Gastrocnemius medialis (tissue), 4 donors: ENCODE measurements around the gene TEX2. TPM values are rescaled to one million over a fixed set of nuclear protein-coding genes. Genes with fewer than 3 reads are reported as not detected.
"Not testable (repeated sequence)": the region's sequence is repeated elsewhere in the genome, so short reads cannot be mapped to it uniquely, and the experiment has no call there.

Source experiments
- ATAC-seq, 2 donors: fragments of 150-250 bp; one replicate each; pipeline ENCODE4 v1.9.1; 2016
- DNase-seq, 2 donors: peaks; one replicate each; pipeline ENCODE4 v3.0.0-alpha.2; 2019
- H3K27ac ChIP-seq, 4 donors: fragments of 200-600 bp; sonication (generic); 1 replicate in 1 of 4; 2 replicates in 3 of 4; pipeline ENCODE4 v1.5.1; 2016 to 2018; ENCODE audit warnings: mild to moderate bottlenecking in 2 of 4, moderate library complexity in 1 of 4
- H3K27me3 ChIP-seq, 3 donors: fragments of 200-600 bp; sonication (generic) in 2 of 3; 1 replicate in 1 of 3; 2 replicates in 2 of 3; pipeline versions ENCODE4 v1.5.1 to v1.6.0; 2016 to 2019; ENCODE audit warnings: mild to moderate bottlenecking in 1 of 3, moderate library complexity in 1 of 3
- H3K36me3 ChIP-seq, 2 donors: fragments of 200-600 bp; sonication (generic) in 1 of 2; one replicate each; pipeline ENCODE4 v1.5.1; 2017 to 2018
- H3K4me1 ChIP-seq, 2 donors: fragments of 200-600 bp; sonication (generic) in 1 of 2; one replicate each; pipeline ENCODE4 v1.5.1; 2016 to 2017; ENCODE audit warnings: mild to moderate bottlenecking in 2 of 2
- H3K4me3 ChIP-seq, 4 donors: fragments of 200-600 bp; sonication (generic) in 3 of 4; 1 replicate in 1 of 4; 2 replicates in 3 of 4; pipeline ENCODE4 v1.5.1; 2016 to 2019; ENCODE audit warnings: mild to moderate bottlenecking in 2 of 4
- H3K9me3 ChIP-seq, 3 donors: fragments of 200-600 bp; sonication (generic) in 2 of 3; 1 replicate in 1 of 3; 2 replicates in 2 of 3; pipeline ENCODE4 v1.5.1; 2016 to 2019
- POLR2A ChIP-seq, 2 donors: fragments of 450-650 bp; IDR thresholded peaks; one replicate each; pipeline ENCODE4 v1.6.1; 2017; ENCODE audit warnings: antibody characterized with exemption in 2 of 2, mild to moderate bottlenecking in 2 of 2, moderate library complexity in 2 of 2
- in situ Hi-C, 4 donors: fragments of 200-750 bp; cut with MboI; loops; one replicate each; pipeline versions ENCODE4 v1.15.0 to v1.8.0; 2017; ENCODE audit warnings: low sequenced_read_pairs in 4 of 4
- intact Hi-C: fragments of 100-400 bp; cut with DNase I; formaldehyde crosslinking; loops from one replicate; pipeline ENCODE4 v1.15.1; 2023; ENCODE audit warnings: low total_unique reads
- total RNA-seq, 4 donors: library from RNA; depleted of rRNA; stranded (reverse); fragments of >200 nt; gene quantifications; one replicate each; pipeline versions ENCODE4 v1.1.0 to v1.2.3, GENCODE V29; 2016
- TF ChIP-seq, protein P1 (sequence below), 5 experiments: fragments of 450-650 bp in 3 of 5; fragments of 200-600 bp in 2 of 5; sonication (generic) in 2 of 5; IDR thresholded peaks in 4 of 5; conservative IDR thresholded peaks in 1 of 5; 1 replicate in 4 of 5; 2 replicates in 1 of 5; pipeline ENCODE4 v1.5.1; 2016 to 2019; ENCODE audit warnings: antibody characterized with exemption in 5 of 5, mild to moderate bottlenecking in 3 of 5, moderate library complexity in 3 of 5

TEX2 gene
- total RNA-seq, 4 donors from 2014 or later, result 39.0 to 91.1 (median 77.4) TPM

- Histone ChIP-seq H3K4me3 (no peak overlapping the region), H3K4me1 (peaks cover 47 to 64% of the 10 kb centered on the region in 2 donors), H3K27ac (peak overlapping the region in 2 of 4 donors; percentile 10 to 90), H3K27me3 (no peaks in the 10 kb centered on the region), H3K9me3 (no peaks in the 10 kb centered on the region), H3K36me3 (peaks cover 0 to 24% of the 10 kb centered on the region in 2 donors)
- intact Hi-C loops, result no loop called here
- no peak for ATAC-seq
- DNase-seq, result no peak
- TF ChIP-seq, protein P1, sequence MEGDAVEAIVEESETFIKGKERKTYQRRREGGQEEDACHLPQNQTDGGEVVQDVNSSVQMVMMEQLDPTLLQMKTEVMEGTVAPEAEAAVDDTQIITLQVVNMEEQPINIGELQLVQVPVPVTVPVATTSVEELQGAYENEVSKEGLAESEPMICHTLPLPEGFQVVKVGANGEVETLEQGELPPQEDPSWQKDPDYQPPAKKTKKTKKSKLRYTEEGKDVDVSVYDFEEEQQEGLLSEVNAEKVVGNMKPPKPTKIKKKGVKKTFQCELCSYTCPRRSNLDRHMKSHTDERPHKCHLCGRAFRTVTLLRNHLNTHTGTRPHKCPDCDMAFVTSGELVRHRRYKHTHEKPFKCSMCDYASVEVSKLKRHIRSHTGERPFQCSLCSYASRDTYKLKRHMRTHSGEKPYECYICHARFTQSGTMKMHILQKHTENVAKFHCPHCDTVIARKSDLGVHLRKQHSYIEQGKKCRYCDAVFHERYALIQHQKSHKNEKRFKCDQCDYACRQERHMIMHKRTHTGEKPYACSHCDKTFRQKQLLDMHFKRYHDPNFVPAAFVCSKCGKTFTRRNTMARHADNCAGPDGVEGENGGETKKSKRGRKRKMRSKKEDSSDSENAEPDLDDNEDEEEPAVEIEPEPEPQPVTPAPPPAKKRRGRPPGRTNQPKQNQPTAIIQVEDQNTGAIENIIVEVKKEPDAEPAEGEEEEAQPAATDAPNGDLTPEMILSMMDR (IDR thresholded peaks at IDR 0.05 in 4 of 5, conservative IDR thresholded peaks at IDR 0.05 in 1 of 5), result no peak
- no peak for TF ChIP-seq POLR2A (IDR thresholded peaks at IDR 0.05)
- in situ Hi-C loops, result no loop called here
Observed at GRCh38 chr17:64212122-64212521, 50.9 kb downstream of the TEX2 start.

GRCh38 chr17:64209983-64210382, 53.1 kb downstream of the TEX2 start:
- peak overlapping the region in 3 of 4 donors; percentile 9 to 44 (median 27) for H3K27ac ChIP-seq
- no peak for ATAC-seq
- in situ Hi-C loops, result no loop called here

GRCh38 chr17:64209356-64209941, 53.6 kb downstream of the TEX2 start:
- ATAC-seq (no peak), DNase-seq (no peak)
- no peaks in the 10 kb centered on the region for H3K27me3 ChIP-seq
- H3K36me3 ChIP-seq, result peaks cover 0 to 24% of the 10 kb centered on the region in 2 donors
- intact Hi-C loops (no loop called here), in situ Hi-C loops (no loop called here)
- H3K4me3 ChIP-seq, result no peak overlapping the region
- H3K4me1 ChIP-seq, result peaks cover 39 to 49% of the 10 kb centered on the region in 2 donors
- TF ChIP-seq POLR2A (IDR thresholded peaks at IDR 0.05), result no peak
- TF ChIP-seq, protein P1 (IDR thresholded peaks at IDR 0.05 in 4 of 5, conservative IDR thresholded peaks at IDR 0.05 in 1 of 5), result no peak
- no peaks in the 10 kb centered on the region for H3K9me3 ChIP-seq
- peak overlapping the region in 3 of 4 donors; percentile 9 to 44 (median 27) for H3K27ac ChIP-seq

More at GRCh38 chr17:64209983-64210382, 53.1 kb downstream of the TEX2 start:
- intact Hi-C loops, result no loop called here
- TF ChIP-seq, protein P1 (IDR thresholded peaks at IDR 0.05 in 4 of 5, conservative IDR thresholded peaks at IDR 0.05 in 1 of 5), result no peak
- TF ChIP-seq POLR2A (IDR thresholded peaks at IDR 0.05), result no peak
- no peak for DNase-seq
- Histone ChIP-seq H3K4me3 (no peak overlapping the region), H3K27me3 (no peaks in the 10 kb centered on the region), H3K9me3 (no peaks in the 10 kb centered on the region), H3K4me1 (peaks cover 41 to 55% of the 10 kb centered on the region in 2 donors), H3K36me3 (peaks cover 0 to 24% of the 10 kb centered on the region in 2 donors)

DNA sequence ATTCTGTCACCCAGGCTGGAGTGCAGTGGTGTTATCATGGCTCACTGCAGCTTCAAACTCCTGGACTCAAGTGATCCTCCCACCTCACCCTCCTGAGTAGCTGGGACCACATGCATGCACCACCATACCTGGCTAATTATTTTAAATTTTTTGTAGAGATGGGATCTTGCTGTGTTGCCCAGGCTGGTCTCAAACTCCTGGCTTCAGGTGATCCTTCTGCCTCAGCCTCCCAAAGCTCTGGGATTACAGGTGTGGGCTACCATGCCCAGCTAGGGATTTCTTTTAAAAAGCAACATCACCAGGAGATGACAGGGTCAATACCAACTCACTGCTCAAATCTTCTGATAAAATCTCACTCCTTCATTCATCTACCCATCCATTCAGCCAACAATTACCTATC, 54.4 kb downstream of the TEX2 start:
- Histone ChIP-seq H3K27ac (peak overlapping the region in 1 of 4 donors; percentile 44), H3K4me1 (peaks cover 46 to 49% of the 10 kb centered on the region in 2 donors), H3K36me3 (peaks cover 0 to 20% of the 10 kb centered on the region in 2 donors)
- ATAC-seq, DNase-seq, H3K27me3 ChIP-seq, H3K9me3 ChIP-seq, H3K4me3 ChIP-seq, intact Hi-C loops, in situ Hi-C loops: not testable (repeated sequence)

DNA sequence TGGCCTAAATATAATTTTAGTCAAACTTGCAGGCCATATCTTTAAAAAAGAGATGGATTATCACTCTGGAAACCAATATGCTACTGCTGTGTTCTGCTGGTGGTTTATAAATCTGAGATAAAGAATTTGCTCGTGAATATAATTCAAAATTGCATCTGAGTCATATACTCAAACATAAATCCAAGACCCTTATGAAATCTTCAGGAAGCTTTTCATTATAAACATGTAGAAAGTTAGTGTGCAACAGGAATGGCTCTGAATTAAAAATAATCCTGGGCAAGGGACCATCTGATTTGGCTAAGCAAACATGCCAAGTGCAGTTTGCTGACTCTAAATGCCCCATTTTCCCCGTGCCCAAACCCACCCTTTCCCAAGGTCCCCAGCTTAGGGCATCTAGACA, 57.3 kb downstream of the TEX2 start:
- H3K4me1 ChIP-seq, result peaks cover 63 to 67% of the 10 kb centered on the region in 2 donors
- H3K4me3 ChIP-seq, result no peak overlapping the region
- H3K27me3 ChIP-seq, result no peaks in the 10 kb centered on the region
- no peaks in the 10 kb centered on the region for H3K9me3 ChIP-seq
- no peaks in the 10 kb centered on the region for H3K36me3 ChIP-seq
- TF ChIP-seq, protein P1 (IDR thresholded peaks at IDR 0.05 in 4 of 5, conservative IDR thresholded peaks at IDR 0.05 in 1 of 5), result no peak
- no peak for TF ChIP-seq POLR2A (IDR thresholded peaks at IDR 0.05)
- ATAC-seq (no peak), DNase-seq (no peak)
- in situ Hi-C loops (no loop called here), intact Hi-C loops (no loop called here)
- H3K27ac ChIP-seq, result peak overlapping the region in 1 of 4 donors; percentile 40
